Gastroesophageal sphincter (tissue), 4 donors: ENCODE results near the gene ZNF32. TPM values are rescaled to one million over a fixed set of nuclear protein-coding genes. Genes with fewer than 3 reads are reported as not detected.
A peak's percentile ranks its signal among the peaks of the same experiment; 100 is the strongest.

Source experiments
- ATAC-seq: fragments of 150-250 bp; one replicate; pipeline ENCODE4 v1.9.1; 2016; ENCODE audit warnings: mild to moderate bottlenecking, moderate library complexity
- H3K27ac ChIP-seq, 4 donors: fragments of 200-600 bp; sonication (generic) in 3 of 4; 1 replicate in 3 of 4; 2 replicates in 1 of 4; pipeline ENCODE4 v1.5.1; 2016 to 2019
- H3K27me3 ChIP-seq: fragments of 200-600 bp; sonication (generic); one replicate; pipeline ENCODE4 v1.5.1; 2019
- H3K36me3 ChIP-seq, 2 donors: fragments of 200-600 bp; sonication (generic); one replicate each; pipeline ENCODE4 v1.5.1; 2019; ENCODE audit warnings: control low read depth in 1 of 2
- H3K4me1 ChIP-seq, 3 donors: fragments of 200-600 bp; sonication (generic); 1 replicate in 2 of 3; 2 replicates in 1 of 3; pipeline ENCODE4 v1.5.1; 2016 to 2019; ENCODE audit warnings: control low read depth in 2 of 3
- H3K4me3 ChIP-seq, 2 donors: fragments of 200-600 bp; sonication (generic); one replicate each; pipeline ENCODE4 v1.5.1; 2019; ENCODE audit warnings: mild to moderate bottlenecking in 1 of 2, moderate library complexity in 1 of 2
- H3K9me3 ChIP-seq, 3 donors: fragments of 200-600 bp; sonication (generic); one replicate each; pipeline ENCODE4 v1.5.1; 2017 to 2019; ENCODE audit warnings: control low read depth in 2 of 3
- CTCF ChIP-seq, 4 experiments: fragments of 200-600 bp in 2 of 4; fragments of 450-650 bp in 2 of 4; sonication (generic) in 1 of 4; IDR thresholded peaks; one replicate each; pipeline ENCODE4 v1.5.1; 2017 to 2019; ENCODE audit warnings: antibody characterized with exemption in 4 of 4, mild to moderate bottlenecking in 2 of 4, moderate library complexity in 2 of 4
- EP300 ChIP-seq: sonication (generic); formaldehyde crosslinking; IDR thresholded peaks from one replicate; pipeline ENCODE4 v1.6.1; 2017; ENCODE audit warnings: antibody characterized with exemption, mild to moderate bottlenecking
- POLR2A ChIP-seq, 2 donors: fragments of 450-650 bp; IDR thresholded peaks; one replicate each; pipeline ENCODE4 v1.6.1; 2017; ENCODE audit warnings: antibody characterized with exemption in 2 of 2, mild to moderate bottlenecking in 2 of 2, moderate library complexity in 1 of 2
- POLR2AphosphoS5 ChIP-seq: sonication (generic); formaldehyde crosslinking; IDR thresholded peaks from one replicate; pipeline ENCODE4 v1.6.1; 2017; ENCODE audit warnings: antibody characterized with exemption
- WGBS, 2 donors: methylation state at CpG; one replicate each; pipeline ENCODE4 v1.1.5; 2018; ENCODE audit warnings: low coverage in 1 of 2; 5-methylcytosine and 5-hydroxymethylcytosine counted together
- total RNA-seq, 4 donors: library from RNA; depleted of rRNA; stranded (reverse); fragments of >200 nt; gene quantifications; one replicate each; pipeline ENCODE4 v1.1.0, GENCODE V29; 2016

Gene ZNF32
- total RNA-seq, 4 donors from 2014 or later = 45.8 to 59.8 (median 53.8) TPM

DNA sequence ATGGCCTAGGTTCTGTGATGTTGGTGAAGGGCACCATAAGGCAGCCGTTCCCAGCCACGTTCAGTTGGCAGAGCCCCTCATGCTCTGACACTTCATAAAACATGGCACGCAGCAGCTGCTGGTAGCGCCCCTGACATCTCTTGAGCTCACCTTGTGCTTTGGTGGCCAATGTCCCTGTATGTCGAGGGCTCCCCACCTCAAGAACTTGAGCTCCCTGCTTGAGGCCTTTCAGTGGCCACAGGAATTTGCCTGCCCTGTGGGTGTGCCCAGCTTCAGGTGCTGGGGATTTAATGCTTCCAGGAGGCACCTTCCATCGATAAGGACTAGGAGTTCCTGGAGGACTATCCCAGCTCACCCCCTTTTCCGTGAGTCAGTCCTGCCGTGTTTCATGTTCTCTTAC lies 9.5 kb upstream of the ZNF32 start:
- no peaks in the 10 kb centered on the region for H3K36me3 ChIP-seq

GRCh38 chr10:43655311-43655710 lies 6.6 kb upstream of the ZNF32 start:
- 60 to 78% methylated on average over 1 to 5 of the region's 8 CpGs for WGBS, 2 donors
- H3K36me3 ChIP-seq = no peaks in the 10 kb centered on the region
- peaks cover 9% of the 10 kb centered on the region for H3K27me3 ChIP-seq
- no peak for ATAC-seq
- H3K9me3 ChIP-seq = no peaks in the 10 kb centered on the region
- no peak overlapping the region for H3K27ac ChIP-seq
- peaks cover 0 to 13% (median 0%) of the 10 kb centered on the region in 3 donors for H3K4me1 ChIP-seq
- no peak for TF ChIP-seq POLR2A (IDR thresholded peaks at IDR 0.05)
- no peak for TF ChIP-seq POLR2AphosphoS5
- no peak for TF ChIP-seq CTCF (IDR thresholded peaks at IDR 0.05)
- no peak for TF ChIP-seq EP300
- no peak overlapping the region for H3K4me3 ChIP-seq

More for the DNA sequence above, 9.5 kb upstream of the ZNF32 start:
- peaks cover 5% of the 10 kb centered on the region for H3K27me3 ChIP-seq
- peaks cover 0 to 13% (median 0%) of the 10 kb centered on the region in 3 donors for H3K4me1 ChIP-seq
- 85% methylated on average over 6 of the region's 8 CpGs; no CpG with 5 or more reads in 1 of the 2 donors for WGBS, 2 donors
- no peak for TF ChIP-seq POLR2AphosphoS5
- TF ChIP-seq POLR2A (IDR thresholded peaks at IDR 0.05) = no peak
- no peak for TF ChIP-seq CTCF (IDR thresholded peaks at IDR 0.05)
- no peak for TF ChIP-seq EP300
- ATAC-seq = no peak
- H3K9me3 ChIP-seq = no peaks in the 10 kb centered on the region
- no peak overlapping the region for H3K4me3 ChIP-seq
- H3K27ac ChIP-seq = no peak overlapping the region

DNA sequence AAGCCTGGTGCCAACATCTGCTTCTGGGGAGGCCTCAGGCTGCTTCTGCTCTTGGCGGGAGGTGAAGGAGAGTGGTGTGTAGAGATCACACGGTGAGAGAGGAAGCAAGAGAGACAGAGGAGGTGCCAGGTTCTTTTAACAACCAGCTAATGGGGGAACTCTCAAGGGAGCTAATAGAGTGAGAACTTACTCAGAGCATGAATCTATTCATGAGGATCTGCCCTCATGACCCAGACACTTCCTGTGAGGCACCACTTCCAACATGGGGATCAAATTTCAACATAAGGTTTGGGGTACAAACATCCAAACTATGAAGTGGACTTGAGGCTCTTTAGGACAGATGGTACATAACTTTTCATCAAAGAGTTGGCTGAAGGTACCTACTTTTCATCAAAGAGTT lies 5.1 kb upstream of the ZNF32 start:
- 42 to 56% methylated on average over 2 of the region's 2 CpGs for WGBS, 2 donors
- no peak for ATAC-seq
- Histone ChIP-seq H3K36me3 (no peaks in the 10 kb centered on the region), H3K27me3 (peaks cover 9% of the 10 kb centered on the region), H3K4me1 (peaks cover 0 to 23% (median 0%) of the 10 kb centered on the region in 3 donors), H3K27ac (no peak overlapping the region), H3K4me3 (no peak overlapping the region), H3K9me3 (no peaks in the 10 kb centered on the region)
- TF ChIP-seq POLR2AphosphoS5 (no peak), POLR2A (IDR thresholded peaks at IDR 0.05) (no peak), CTCF (IDR thresholded peaks at IDR 0.05) (no peak), EP300 (no peak)

- 8 to 51% methylated on average over 5 to 11 of the region's 14 CpGs for WGBS, 2 donors
Observed at GRCh38 chr10:43649185-43649523, 473 bp upstream of the ZNF32 start.

More at GRCh38 chr10:43649185-43649523, 473 bp upstream of the ZNF32 start:
- H3K36me3 ChIP-seq = peaks cover 7 to 28% of the 10 kb centered on the region in 2 donors
- peak overlapping the region; percentile 57 to 86 for H3K4me3 ChIP-seq
- peaks cover 0 to 20% (median 0%) of the 10 kb centered on the region in 3 donors for H3K4me1 ChIP-seq
- H3K9me3 ChIP-seq = peaks cover 0 to 35% (median 2%) of the 10 kb centered on the region in 3 donors
- peaks cover 9% of the 10 kb centered on the region for H3K27me3 ChIP-seq
- TF ChIP-seq POLR2A (IDR thresholded peaks at IDR 0.05) (no peak), EP300 (no peak), CTCF (IDR thresholded peaks at IDR 0.05) (no peak), POLR2AphosphoS5 (no peak)
- no peak for ATAC-seq
- peak overlapping the region; percentile 7 to 89 (median 84) for H3K27ac ChIP-seq
